Midbrain (tissue), 1 donor: ENCODE measurements around the gene CREG2.

Experiments used
- DNase-seq: peaks from one replicate; lab custom pipeline; 2025; lab: John Stamatoyannopoulos, UW

CREG2 gene, protein sequence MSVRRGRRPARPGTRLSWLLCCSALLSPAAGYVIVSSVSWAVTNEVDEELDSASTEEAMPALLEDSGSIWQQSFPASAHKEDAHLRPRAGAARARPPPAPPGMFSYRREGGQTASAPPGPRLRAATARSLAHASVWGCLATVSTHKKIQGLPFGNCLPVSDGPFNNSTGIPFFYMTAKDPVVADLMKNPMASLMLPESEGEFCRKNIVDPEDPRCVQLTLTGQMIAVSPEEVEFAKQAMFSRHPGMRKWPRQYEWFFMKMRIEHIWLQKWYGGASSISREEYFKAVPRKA

DNA sequence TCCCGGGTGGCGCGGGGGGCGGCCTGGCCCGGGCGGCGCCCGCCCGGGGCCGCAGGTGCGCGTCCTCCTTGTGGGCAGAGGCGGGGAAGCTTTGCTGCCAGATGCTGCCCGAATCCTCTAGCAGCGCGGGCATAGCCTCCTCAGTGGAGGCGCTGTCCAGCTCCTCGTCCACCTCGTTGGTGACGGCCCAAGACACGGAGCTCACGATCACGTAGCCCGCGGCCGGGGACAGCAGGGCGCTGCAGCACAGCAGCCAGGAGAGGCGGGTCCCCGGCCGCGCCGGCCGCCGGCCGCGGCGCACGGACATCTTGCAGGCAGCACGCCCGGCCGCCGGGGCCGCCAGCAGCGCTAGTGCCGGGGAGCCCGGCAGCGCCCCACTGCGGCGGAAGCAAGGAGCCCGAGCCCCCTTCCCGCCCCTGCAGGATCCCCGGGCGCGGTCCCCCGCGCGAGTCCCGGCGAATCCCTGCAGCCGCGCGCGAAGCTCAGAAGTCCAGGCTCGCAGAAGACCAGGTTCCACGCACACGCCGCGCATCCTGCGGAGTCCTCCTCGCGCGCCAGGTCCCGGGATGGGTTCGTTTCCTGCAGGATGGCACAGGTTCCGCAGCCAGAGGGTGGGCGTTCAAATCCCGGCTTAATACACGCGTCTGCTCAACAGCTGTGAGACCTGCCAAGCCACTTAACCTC lies at the start of gene CREG2:
Gene CREG2, minus strand, starts transcription at position 353 of the 684 bp plus-strand sequence. Its CDS starts 46 bp downstream, at position 307.
- peak; percentile 55 for DNase-seq

DNA sequence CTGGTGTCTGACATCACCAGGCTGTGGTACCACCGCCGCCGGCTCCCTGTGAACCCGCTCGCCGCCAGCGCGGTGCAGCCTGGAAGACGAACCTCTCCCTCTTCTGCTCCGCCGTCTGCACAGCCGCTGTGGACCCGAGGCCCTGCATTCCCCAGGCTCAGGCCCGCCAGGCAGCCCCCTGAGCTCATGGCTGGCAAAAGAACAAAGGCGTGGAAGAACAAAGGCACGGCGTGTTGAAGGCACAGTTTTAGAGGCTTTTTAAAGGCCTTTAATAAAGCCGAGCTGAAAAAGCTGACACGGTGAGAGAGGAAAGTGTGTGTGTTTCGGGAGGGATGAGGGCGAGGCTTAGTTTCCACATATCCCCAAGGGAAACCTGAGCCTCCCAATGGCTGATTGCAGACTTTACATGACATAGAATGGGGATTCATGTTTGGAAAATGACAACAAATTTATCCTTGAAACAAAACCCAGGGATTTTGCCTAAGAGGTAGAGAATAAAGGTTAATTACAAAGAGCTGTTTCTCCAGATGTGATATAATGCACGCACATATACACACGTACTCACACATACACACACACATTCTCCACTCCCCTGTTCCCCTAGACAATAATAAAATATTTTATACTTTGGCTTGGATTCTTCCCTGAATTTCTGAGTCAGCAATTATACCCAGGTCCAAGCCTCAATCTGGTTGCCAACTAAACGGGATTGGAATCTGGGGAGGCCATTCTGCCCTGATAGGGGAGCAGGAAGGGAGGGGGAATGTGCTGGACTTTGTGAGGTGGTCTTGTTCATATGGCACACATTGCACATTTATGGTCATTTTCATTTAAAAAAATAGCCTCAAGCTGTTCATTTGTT lies 47.9 kb upstream of the CREG2 start:
- DNase-seq, result no peak

- no peak for DNase-seq
Measured at GRCh38 chr2:101433465-101433864, 46.2 kb upstream of the CREG2 start.

GRCh38 chr2:101432411-101433181 lies 45.3 kb upstream of the CREG2 start:
- no peak for DNase-seq

DNA sequence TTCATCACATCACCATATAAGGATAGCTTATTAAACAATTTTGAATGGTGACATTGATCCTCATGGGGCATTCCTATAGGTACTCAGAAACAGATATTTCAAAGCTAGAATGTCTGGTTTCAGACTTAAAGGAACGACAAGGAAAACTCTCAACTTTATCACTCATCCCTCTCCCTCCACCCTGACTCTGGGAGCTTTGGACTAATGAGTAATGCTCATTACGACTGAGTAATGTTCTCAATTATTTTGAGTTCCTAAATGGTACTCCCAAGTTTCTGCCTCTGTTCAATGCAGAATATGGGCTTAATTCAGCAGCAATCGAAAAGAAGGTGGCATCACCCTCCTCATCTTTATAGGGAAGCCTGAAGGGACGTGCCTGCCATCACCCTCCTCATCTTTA lies 44.2 kb upstream of the CREG2 start:
- DNase-seq, result no peak

GRCh38 chr2:101430156-101430555 lies 42.9 kb upstream of the CREG2 start:
- no peak for DNase-seq

DNA sequence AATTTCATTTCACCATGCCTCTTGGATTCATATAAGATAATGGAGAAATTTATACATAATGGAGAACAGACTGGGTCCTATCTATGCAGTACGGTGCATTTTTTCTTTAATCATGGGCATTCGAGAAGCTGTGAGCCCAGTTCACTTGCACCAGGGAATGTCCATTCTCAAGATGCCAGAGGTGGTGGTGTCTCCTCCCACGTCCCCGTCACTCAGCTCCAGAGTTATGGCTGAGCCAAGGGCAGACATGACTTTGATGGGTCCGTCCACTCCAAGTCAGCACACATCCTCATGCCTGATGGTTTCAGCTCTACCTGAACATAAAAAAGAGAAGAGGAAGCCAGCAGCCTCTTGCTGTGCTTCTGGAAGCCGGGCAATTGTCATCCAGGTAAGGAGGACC lies 42.1 kb upstream of the CREG2 start:
- DNase-seq, result no peak

- no peak for DNase-seq
Measured at GRCh38 chr2:101428422-101429176, 41.3 kb upstream of the CREG2 start.

DNA sequence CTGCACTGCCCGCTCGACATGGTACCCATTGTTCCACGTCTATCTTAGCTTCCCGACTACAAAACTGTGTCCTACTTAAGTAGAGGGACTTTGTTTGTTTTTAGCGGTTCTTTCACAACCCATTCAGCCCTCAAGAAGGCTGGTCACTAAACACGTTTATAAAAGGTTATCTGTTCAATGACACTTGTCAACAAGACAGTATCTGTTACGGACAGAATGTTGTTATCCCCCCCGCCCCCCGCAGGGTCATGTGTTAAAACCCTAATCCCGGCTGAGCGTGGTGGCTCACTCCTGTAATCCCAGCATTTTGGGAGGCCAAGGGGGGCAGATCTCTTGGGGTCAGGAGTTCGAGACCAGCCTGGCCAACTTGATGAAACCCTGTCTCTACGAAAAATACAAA lies 40.4 kb upstream of the CREG2 start:
- DNase-seq, result no peak

GRCh38 chr2:101427240-101427639 lies 39.9 kb upstream of the CREG2 start:
- DNase-seq, result no peak

GRCh38 chr2:101426822-101427221 lies 39.5 kb upstream of the CREG2 start:
- DNase-seq, result no peak

DNA sequence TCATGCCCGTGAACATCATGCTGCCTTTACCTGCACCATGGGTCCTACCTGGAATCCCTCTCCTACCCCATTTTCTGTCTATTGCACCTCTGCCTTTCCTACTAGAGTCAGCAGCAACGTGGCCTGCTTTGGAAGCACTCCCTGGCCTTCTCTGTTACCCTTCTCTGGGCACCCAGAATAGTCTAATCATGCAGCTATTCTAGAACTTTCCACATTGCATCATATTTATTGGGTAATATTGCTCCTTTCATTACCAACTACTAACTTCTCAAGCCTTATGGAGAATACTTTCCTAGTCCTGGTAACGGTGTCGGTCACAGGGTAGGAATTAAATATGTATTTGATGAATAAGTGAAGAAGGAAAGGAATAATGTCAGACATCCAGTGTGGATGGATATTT lies 33.3 kb upstream of the CREG2 start:
- no peak for DNase-seq

DNA sequence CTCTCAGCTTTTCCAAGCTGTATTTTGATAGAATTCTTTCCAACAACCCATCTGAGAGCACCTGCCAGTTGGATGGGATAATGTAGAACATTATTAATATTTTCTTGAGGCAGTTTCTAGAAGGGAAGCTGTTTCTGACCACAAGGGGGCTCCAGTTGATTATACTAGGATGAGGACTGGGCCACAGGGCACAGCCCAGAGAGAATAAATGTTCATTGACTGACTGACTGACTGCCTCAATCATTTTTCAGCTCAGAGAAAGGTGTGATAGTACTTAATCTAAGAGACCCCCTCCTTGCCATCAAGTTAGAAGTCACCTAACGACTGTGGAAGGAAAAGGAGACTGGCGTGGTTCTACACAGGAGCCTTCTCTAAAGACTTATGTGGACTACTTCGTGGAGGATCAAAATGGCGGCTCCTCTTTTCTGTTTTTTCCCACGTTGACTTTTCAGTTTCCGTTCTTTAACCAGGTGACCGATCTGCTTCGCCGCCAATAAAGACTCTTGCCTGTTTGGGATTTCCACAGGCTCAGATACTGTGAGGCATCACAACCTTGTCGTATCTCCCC lies 31.9 kb upstream of the CREG2 start:
- DNase-seq, result peak; percentile 25

GRCh38 chr2:101418460-101419095 lies 31.3 kb upstream of the CREG2 start:
- no peak for DNase-seq

DNA sequence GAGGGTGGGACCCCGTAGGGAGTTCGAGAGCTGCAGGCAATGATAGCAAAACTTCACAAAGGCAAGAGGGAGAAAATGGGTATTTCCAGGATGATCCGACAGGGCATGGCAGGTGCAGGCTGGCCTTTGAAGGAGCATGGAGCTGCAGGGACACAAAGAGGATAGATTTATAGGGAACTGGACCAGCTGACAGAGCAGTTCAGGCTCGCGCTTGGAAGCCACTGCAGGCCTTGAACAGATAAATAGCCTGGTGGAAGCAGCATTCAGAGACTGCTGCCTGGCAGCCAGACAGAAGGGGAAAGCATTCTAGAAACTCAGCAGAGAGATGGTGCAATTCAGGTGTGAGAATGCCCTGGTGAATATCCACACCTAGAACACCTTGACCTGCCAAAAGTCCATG lies 29.3 kb upstream of the CREG2 start:
- DNase-seq, result no peak

DNA sequence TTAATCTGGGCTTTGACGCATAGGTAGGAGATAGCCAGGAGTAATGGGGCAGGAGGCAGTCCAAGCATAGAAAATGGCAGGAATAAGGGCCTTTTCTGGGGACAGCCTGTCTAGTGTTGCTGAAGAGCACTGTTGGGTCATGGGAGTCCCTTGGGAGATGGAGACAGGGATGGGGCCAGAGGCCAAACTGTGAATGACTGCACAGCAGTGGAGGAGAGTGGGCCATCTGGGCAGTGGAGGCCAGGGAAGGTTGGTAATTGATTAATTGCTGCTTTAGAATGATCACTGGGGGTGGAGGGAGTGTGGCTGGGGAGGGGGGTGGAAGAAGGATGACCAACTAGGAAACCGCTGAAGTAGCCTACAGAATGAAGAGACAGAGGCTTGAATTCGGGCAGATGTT lies 28.6 kb upstream of the CREG2 start:
- no peak for DNase-seq

- DNase-seq, result no peak
Measured at GRCh38 chr2:101415220-101415619, 27.9 kb upstream of the CREG2 start.

- DNase-seq, result no peak
Measured at GRCh38 chr2:101412092-101412694, 24.9 kb upstream of the CREG2 start.

DNA sequence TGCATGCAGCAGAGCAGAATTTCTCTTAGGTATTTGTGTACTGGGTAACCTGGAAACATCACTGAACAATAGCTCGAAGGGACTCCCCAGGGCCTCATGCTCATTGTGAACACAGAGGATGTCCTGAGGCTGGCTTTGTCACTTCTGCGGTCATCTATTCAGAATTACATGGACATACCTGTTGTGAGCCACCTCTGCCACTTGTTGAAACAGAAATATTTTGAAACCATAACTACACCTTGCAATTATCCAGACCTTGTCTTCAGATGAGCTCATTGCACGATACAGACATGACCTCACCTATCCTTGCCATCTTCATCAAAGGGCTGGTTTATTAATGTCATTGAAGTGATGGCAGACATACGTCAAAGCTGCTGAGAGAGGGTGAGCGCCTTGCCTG lies 23.4 kb upstream of the CREG2 start:
- DNase-seq, result no peak

DNA sequence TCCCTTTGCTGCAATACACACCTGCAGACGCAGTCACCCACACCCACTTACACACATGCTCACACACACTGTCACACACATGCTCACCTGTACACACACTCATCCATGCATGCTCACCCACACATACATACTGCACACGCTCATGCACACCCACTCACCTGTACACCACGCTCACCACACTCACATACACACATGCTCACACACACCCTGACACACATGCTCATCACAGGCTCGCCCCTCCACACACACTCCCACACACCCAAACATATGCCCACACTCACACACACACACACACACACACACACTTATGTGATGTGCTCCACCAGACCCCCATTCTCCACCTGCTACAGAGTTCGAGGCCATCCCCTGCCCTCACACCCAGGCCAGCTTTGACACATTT lies 22.8 kb upstream of the CREG2 start:
- DNase-seq, result no peak
